ENCODE measurements around the gene ZNF618. TPM values are rescaled to one million over a fixed set of nuclear protein-coding genes. Genes with fewer than 3 reads are reported as not detected.

The ZNF618 gene
- total RNA-seq, 4 donors from 2014 or later, result 2.9 to 5.8 (median 4.2) TPM

DNA sequence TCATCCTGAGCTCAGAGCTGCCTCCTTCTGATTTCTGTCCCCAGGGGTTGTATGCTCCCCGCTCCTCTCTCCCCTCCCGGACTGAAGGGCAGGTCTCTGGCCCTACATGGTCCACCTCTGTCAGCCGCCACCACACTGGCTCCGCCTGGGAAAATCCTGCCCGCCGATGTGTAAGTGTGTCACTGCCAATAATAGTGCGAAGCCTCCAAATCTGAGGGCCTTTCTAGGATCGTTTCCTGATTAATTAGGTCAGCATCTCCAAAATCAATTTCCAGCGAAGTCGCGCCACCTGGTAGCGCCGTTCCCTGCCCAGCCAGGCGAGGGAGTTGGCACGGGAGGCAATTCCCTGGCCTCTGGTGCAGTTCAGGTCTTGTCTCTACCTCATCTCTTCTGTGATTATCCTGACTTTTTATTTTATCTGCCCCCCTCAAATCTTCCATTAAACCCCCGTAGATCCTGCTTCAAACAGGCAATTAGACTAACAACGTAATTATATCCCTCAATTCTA lies 73.5 kb downstream of the ZNF618 start:
- Histone ChIP-seq H3K27ac (no peak overlapping the region), H3K9me3 (no peaks in the 10 kb centered on the region), H3K27me3 (no peaks in the 10 kb centered on the region), H3K4me3 (no peak overlapping the region), H3K4me1 (no peaks in the 10 kb centered on the region), H3K36me3 (no peaks in the 10 kb centered on the region)
- DNase-seq (ENCODE audit: low spot score in 2 of 2), result no peak
- no peak for TF ChIP-seq POLR2A (IDR thresholded peaks at IDR 0.05)
- TF ChIP-seq POLR2AphosphoS5 (IDR thresholded peaks at IDR 0.05), result no peak
- no peak for TF ChIP-seq EP300 (IDR thresholded peaks at IDR 0.05)
- TF ChIP-seq, protein P1, sequence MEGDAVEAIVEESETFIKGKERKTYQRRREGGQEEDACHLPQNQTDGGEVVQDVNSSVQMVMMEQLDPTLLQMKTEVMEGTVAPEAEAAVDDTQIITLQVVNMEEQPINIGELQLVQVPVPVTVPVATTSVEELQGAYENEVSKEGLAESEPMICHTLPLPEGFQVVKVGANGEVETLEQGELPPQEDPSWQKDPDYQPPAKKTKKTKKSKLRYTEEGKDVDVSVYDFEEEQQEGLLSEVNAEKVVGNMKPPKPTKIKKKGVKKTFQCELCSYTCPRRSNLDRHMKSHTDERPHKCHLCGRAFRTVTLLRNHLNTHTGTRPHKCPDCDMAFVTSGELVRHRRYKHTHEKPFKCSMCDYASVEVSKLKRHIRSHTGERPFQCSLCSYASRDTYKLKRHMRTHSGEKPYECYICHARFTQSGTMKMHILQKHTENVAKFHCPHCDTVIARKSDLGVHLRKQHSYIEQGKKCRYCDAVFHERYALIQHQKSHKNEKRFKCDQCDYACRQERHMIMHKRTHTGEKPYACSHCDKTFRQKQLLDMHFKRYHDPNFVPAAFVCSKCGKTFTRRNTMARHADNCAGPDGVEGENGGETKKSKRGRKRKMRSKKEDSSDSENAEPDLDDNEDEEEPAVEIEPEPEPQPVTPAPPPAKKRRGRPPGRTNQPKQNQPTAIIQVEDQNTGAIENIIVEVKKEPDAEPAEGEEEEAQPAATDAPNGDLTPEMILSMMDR (IDR thresholded peaks at IDR 0.05), result no peak
- 96% methylated on average over 17 of the region's 17 CpGs for WGBS

DNA sequence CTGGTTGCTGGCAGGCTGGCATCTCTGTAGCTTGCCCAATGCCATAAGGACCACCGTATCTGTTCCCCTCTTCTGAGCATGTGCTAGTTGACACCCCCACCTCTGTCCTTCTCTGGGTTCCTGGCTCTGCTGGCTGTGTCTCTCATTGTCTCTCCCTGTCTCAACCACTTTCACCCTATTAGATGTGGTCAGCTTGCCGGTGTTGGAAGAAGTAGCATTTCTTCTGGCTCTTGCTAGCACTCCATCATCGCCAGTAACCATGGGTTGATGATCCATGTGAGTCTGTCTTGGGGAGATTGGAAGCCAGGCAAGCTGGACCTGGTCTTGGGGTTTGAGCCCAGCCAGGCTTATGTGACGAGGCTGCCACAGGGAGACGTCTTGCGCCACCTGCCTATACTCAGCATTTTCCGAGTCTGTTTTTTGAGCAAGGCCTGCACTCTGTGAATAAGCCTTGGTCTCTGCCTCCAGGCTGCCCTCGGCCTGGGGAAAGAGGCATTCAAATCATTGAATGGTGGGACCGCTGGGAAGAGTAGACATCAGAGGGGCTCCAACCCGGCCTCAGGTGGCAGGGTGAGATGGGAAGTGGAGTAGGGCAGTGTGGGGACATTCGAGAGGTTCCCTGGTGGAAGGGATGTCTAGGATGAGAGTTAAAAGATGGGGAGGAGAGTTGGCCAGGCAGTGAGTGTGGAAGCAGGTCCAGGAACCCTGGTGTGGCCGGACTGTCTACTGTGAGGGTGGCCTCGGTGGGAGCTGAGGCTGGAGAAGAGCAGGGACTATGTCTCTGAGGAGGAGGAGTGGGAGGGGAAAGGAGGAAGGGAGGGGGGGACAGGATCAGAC lies 74.3 kb downstream of the ZNF618 start:
- no peak for DNase-seq (ENCODE audit: low spot score in 2 of 2)
- H3K36me3 ChIP-seq, result no peaks in the 10 kb centered on the region
- H3K9me3 ChIP-seq, result no peaks in the 10 kb centered on the region
- H3K27me3 ChIP-seq, result no peaks in the 10 kb centered on the region
- 92% methylated on average over 13 of the region's 13 CpGs for WGBS
- no peak overlapping the region for H3K4me3 ChIP-seq
- no peak overlapping the region for H3K27ac ChIP-seq
- H3K4me1 ChIP-seq, result peaks cover under 1% of the 10 kb centered on the region
- no peak for TF ChIP-seq POLR2A (IDR thresholded peaks at IDR 0.05)
- TF ChIP-seq, protein P1 (IDR thresholded peaks at IDR 0.05), result no peak
- no peak for TF ChIP-seq POLR2AphosphoS5 (IDR thresholded peaks at IDR 0.05)
- TF ChIP-seq EP300 (IDR thresholded peaks at IDR 0.05), result no peak

- H3K27me3 ChIP-seq, result no peaks in the 10 kb centered on the region
- H3K4me3 ChIP-seq, result no peak overlapping the region
- no peak for DNase-seq (ENCODE audit: low spot score in 2 of 2)
- no peak overlapping the region for H3K27ac ChIP-seq
- no peaks in the 10 kb centered on the region for H3K9me3 ChIP-seq
- TF ChIP-seq EP300 (IDR thresholded peaks at IDR 0.05) (no peak), POLR2A (IDR thresholded peaks at IDR 0.05) (no peak)
- TF ChIP-seq, protein P1 (IDR thresholded peaks at IDR 0.05), result no peak
- WGBS, result 88% methylated on average over 2 of the region's 2 CpGs
- peaks cover 5% of the 10 kb centered on the region for H3K4me1 ChIP-seq
- no peaks in the 10 kb centered on the region for H3K36me3 ChIP-seq
Observed at GRCh38 chr9:113951032-113951372, 74.9 kb downstream of the ZNF618 start.

GRCh38 chr9:113952676-113953075 lies 76.6 kb downstream of the ZNF618 start:
- no peak for DNase-seq (ENCODE audit: low spot score in 2 of 2)
- no peaks in the 10 kb centered on the region for H3K27me3 ChIP-seq
- no peaks in the 10 kb centered on the region for H3K9me3 ChIP-seq
- H3K4me1 ChIP-seq, result peaks cover 10% of the 10 kb centered on the region
- no peak overlapping the region for H3K27ac ChIP-seq
- no peaks in the 10 kb centered on the region for H3K36me3 ChIP-seq
- TF ChIP-seq, protein P1 (IDR thresholded peaks at IDR 0.05), result no peak
- TF ChIP-seq POLR2AphosphoS5 (IDR thresholded peaks at IDR 0.05) (no peak), EP300 (IDR thresholded peaks at IDR 0.05) (no peak), POLR2A (IDR thresholded peaks at IDR 0.05) (no peak)
- no peak overlapping the region for H3K4me3 ChIP-seq

DNA sequence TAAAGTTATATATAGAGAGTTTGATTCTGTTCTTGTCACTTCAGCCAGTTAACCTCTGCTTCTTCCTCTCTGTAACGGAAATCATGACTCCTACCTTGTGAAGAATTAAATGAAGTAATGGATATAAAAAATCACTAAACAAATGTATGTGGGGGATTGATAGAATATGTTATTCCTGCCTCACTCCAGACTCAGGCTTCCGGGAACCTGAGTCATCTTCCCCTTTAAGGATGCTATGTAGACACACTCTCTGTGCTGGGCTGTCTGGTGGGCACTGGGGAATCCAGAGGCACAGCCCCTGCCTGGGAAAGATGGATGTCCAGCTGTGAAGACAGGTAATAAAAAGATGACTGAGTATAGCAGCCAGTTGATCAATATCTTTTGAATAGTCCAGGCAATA lies 77.4 kb downstream of the ZNF618 start:
- Histone ChIP-seq H3K27me3 (no peaks in the 10 kb centered on the region), H3K4me1 (peaks cover 16% of the 10 kb centered on the region), H3K9me3 (no peaks in the 10 kb centered on the region), H3K4me3 (no peak overlapping the region), H3K27ac (no peak overlapping the region), H3K36me3 (no peaks in the 10 kb centered on the region)
- WGBS, result 92% methylated on average over 2 of the region's 2 CpGs
- DNase-seq (ENCODE audit: low spot score in 2 of 2), result no peak
- TF ChIP-seq POLR2A (IDR thresholded peaks at IDR 0.05) (no peak), EP300 (IDR thresholded peaks at IDR 0.05) (no peak), POLR2AphosphoS5 (IDR thresholded peaks at IDR 0.05) (no peak)
- TF ChIP-seq, protein P1 (IDR thresholded peaks at IDR 0.05), result no peak
